Measurements from ENCODE around the gene SLC22A7. TPM values are rescaled to one million over a fixed set of nuclear protein-coding genes. Genes with fewer than 3 reads are reported as not detected.

The SLC22A7 gene
- total RNA-seq, 3 donors from 2014 or later (not counting 1 experiment from before 2014, with no cell fraction given), result not detected

GRCh38 chr6:43277643-43278523, 20.2 kb upstream of the SLC22A7 start:
- Histone ChIP-seq H3K9me3 (ENCODE audit: control insufficient read depth, insufficient read depth, low read length) (no peaks in the 10 kb centered on the region), H3K27ac (ENCODE audit: low read length) (no peak overlapping the region), H3K36me3 (ENCODE audit: control insufficient read depth, insufficient read depth, low read length) (no peaks in the 10 kb centered on the region), H3K27me3 (ENCODE audit: control insufficient read depth, insufficient read depth, low read length) (peaks cover 20% of the 10 kb centered on the region), H3K4me1 (ENCODE audit: control insufficient read depth, insufficient read depth, low read length) (peaks cover 23% of the 10 kb centered on the region), H3K4me3 (ENCODE audit: low read length) (no peak overlapping the region)
- ATAC-seq (no peak), DNase-seq (no peak)
- 95% methylated on average over 12 of the region's 13 CpGs for WGBS (ENCODE audit: insufficient coverage)
- Mint-ChIP-seq H3K27ac (no peak overlapping the region), H3K27me3 (ENCODE audit: low read depth in 2 of 2) (peaks cover 32 to 41% of the 10 kb centered on the region in 2 donors), H3K9me3 (no peaks in the 10 kb centered on the region), H3K36me3 (no peaks in the 10 kb centered on the region), H3K4me3 (no peak overlapping the region), H3K4me1 (peaks cover 10 to 32% of the 10 kb centered on the region in 2 donors)
- TF ChIP-seq, protein P1, sequence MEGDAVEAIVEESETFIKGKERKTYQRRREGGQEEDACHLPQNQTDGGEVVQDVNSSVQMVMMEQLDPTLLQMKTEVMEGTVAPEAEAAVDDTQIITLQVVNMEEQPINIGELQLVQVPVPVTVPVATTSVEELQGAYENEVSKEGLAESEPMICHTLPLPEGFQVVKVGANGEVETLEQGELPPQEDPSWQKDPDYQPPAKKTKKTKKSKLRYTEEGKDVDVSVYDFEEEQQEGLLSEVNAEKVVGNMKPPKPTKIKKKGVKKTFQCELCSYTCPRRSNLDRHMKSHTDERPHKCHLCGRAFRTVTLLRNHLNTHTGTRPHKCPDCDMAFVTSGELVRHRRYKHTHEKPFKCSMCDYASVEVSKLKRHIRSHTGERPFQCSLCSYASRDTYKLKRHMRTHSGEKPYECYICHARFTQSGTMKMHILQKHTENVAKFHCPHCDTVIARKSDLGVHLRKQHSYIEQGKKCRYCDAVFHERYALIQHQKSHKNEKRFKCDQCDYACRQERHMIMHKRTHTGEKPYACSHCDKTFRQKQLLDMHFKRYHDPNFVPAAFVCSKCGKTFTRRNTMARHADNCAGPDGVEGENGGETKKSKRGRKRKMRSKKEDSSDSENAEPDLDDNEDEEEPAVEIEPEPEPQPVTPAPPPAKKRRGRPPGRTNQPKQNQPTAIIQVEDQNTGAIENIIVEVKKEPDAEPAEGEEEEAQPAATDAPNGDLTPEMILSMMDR (IDR thresholded peaks at IDR 0.05), result no peak
- intact Hi-C loops (cut with micrococcal nuclease), result no loop called here

DNA sequence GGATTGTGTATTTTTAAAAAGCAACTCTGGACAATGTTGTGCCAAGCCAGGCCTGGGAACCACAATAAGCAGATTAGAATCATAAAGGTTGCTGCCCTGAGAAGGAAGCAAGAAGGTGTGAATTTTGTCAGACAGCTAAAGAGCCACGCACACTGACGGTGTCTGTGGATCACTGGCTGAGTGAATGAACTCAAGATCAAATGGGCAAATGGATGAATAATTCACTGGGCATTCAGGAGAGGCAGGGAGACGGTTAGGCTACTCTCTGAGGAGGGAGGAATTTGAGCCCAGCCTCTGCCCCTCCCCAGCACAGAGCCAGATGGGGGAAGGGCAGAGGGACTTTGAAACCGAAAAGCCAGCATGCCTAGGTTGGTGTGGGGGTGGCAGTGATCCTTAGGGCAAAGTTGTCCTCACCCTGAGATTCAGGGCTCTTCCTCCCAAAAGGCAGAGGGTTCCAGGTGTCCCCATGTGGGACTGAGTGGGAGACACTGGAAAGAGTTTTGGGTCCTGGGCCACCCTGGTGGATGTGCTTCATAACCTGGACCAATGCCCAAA, 19.5 kb upstream of the SLC22A7 start:
- H3K4me1 Mint-ChIP-seq, result peaks cover 10 to 31% of the 10 kb centered on the region in 2 donors

GRCh38 chr6:43280234-43280633, 17.8 kb upstream of the SLC22A7 start:
- H3K27ac Mint-ChIP-seq, result no peak overlapping the region
- Histone ChIP-seq H3K36me3 (ENCODE audit: control insufficient read depth, insufficient read depth, low read length) (no peaks in the 10 kb centered on the region), H3K4me1 (ENCODE audit: control insufficient read depth, insufficient read depth, low read length) (peaks cover 17% of the 10 kb centered on the region), H3K27ac (ENCODE audit: low read length) (no peak overlapping the region), H3K9me3 (ENCODE audit: control insufficient read depth, insufficient read depth, low read length) (no peaks in the 10 kb centered on the region), H3K4me3 (ENCODE audit: low read length) (no peak overlapping the region), H3K27me3 (ENCODE audit: control insufficient read depth, insufficient read depth, low read length) (peaks cover 15% of the 10 kb centered on the region)
- H3K4me1 Mint-ChIP-seq, result peaks cover 10 to 16% of the 10 kb centered on the region in 2 donors
- WGBS (ENCODE audit: insufficient coverage), result no CpG with 5 or more reads among the region's 2 CpGs
- H3K4me3 Mint-ChIP-seq, result no peak overlapping the region
- ATAC-seq, result no peak
- H3K27me3 Mint-ChIP-seq (ENCODE audit: low read depth in 2 of 2), result peaks cover 29 to 35% of the 10 kb centered on the region in 2 donors
- intact Hi-C loops (cut with micrococcal nuclease), result no loop called here
- DNase-seq, result no peak
- TF ChIP-seq, protein P1 (IDR thresholded peaks at IDR 0.05), result no peak
- no peaks in the 10 kb centered on the region for H3K36me3 Mint-ChIP-seq
- H3K9me3 Mint-ChIP-seq, result no peaks in the 10 kb centered on the region

More for the DNA sequence above, 19.5 kb upstream of the SLC22A7 start:
- Histone ChIP-seq H3K9me3 (ENCODE audit: control insufficient read depth, insufficient read depth, low read length) (no peaks in the 10 kb centered on the region), H3K36me3 (ENCODE audit: control insufficient read depth, insufficient read depth, low read length) (no peaks in the 10 kb centered on the region), H3K27me3 (ENCODE audit: control insufficient read depth, insufficient read depth, low read length) (peaks cover 20% of the 10 kb centered on the region), H3K4me1 (ENCODE audit: control insufficient read depth, insufficient read depth, low read length) (peaks cover 23% of the 10 kb centered on the region), H3K27ac (ENCODE audit: low read length) (no peak overlapping the region), H3K4me3 (ENCODE audit: low read length) (no peak overlapping the region)
- Mint-ChIP-seq H3K9me3 (no peaks in the 10 kb centered on the region), H3K4me3 (no peak overlapping the region), H3K36me3 (no peaks in the 10 kb centered on the region), H3K27me3 (ENCODE audit: low read depth in 2 of 2) (peaks cover 29 to 42% of the 10 kb centered on the region in 2 donors), H3K27ac (no peak overlapping the region)
- 57% methylated on average over 4 of the region's 4 CpGs for whole genome bisulfite sequencing (ENCODE audit: insufficient coverage)
- DNase-seq (no peak), ATAC-seq (no peak)
- intact Hi-C loops (cut with micrococcal nuclease), result no loop called here
- TF ChIP-seq, protein P1 (IDR thresholded peaks at IDR 0.05), result no peak

All from natural killer cell (primary cell).